Upper lobe of left lung (tissue), 6 donors: Measurements from ENCODE around the gene FGD2. TPM values are rescaled to one million over a fixed set of nuclear protein-coding genes. Genes with fewer than 3 reads are reported as not detected.
A peak's percentile ranks its signal among the peaks of the same experiment; 100 is the strongest.

ENCODE experiments used
- ATAC-seq, 2 donors: fragments of 200-7000 bp; cut with Tn5 transposase; one replicate each; pipeline ENCODE4 v1.9.1; 2022; ENCODE audit warnings: mild to moderate bottlenecking in 2 of 2, moderate library complexity in 2 of 2; ENCODE audit not compliant: low FRiP score in 2 of 2
- DNase-seq, 2 donors: peaks; one replicate each; pipeline ENCODE4 v3.0.0-alpha.2; 2019 to 2020
- H3K27ac ChIP-seq, 4 donors: fragments of 200-600 bp; sonication (generic); one replicate each; pipeline ENCODE4 v1.5.1; 2016 to 2019
- H3K27me3 ChIP-seq, 4 donors: fragments of 200-600 bp; sonication (generic); one replicate each; pipeline ENCODE4 v1.5.1; 2017 to 2019
- H3K36me3 ChIP-seq, 4 donors: fragments of 200-600 bp; sonication (generic); one replicate each; pipeline ENCODE4 v1.5.1; 2016 to 2019
- H3K4me1 ChIP-seq, 4 donors: fragments of 200-600 bp; sonication (generic); one replicate each; pipeline ENCODE4 v1.5.1; 2018 to 2019
- H3K4me3 ChIP-seq, 4 donors: fragments of 200-600 bp; sonication (generic); one replicate each; pipeline ENCODE4 v1.5.1; 2017 to 2019; ENCODE audit warnings: mild to moderate bottlenecking in 2 of 4, moderate library complexity in 1 of 4
- H3K9me3 ChIP-seq, 4 donors: fragments of 200-600 bp; sonication (generic); one replicate each; pipeline ENCODE4 v1.5.1; 2018 to 2019
- CTCF ChIP-seq, 6 experiments: fragments of 450-650 bp in 4 of 6; fragments of 200-600 bp in 2 of 6; sonication (generic) in 2 of 6; IDR thresholded peaks; one replicate each; pipeline ENCODE4 v1.5.1; 2016 to 2019; ENCODE audit warnings: antibody characterized with exemption in 6 of 6
- EP300 ChIP-seq, 4 donors: sonication (generic); formaldehyde crosslinking; IDR thresholded peaks; one replicate each; pipeline ENCODE4 v1.5.1; 2017; ENCODE audit warnings: antibody characterized with exemption in 4 of 4, control low read depth in 2 of 4
- POLR2A ChIP-seq, 4 donors: fragments of 450-650 bp; IDR thresholded peaks; one replicate each; pipeline ENCODE4 v1.5.1; 2016 to 2017; ENCODE audit warnings: antibody characterized with exemption in 4 of 4, mild to moderate bottlenecking in 2 of 4
- POLR2AphosphoS5 ChIP-seq, 2 donors: sonication (generic); formaldehyde crosslinking; IDR thresholded peaks; one replicate each; pipeline ENCODE4 v1.5.1; 2017; ENCODE audit warnings: antibody characterized with exemption in 2 of 2
- WGBS, 2 donors: methylation state at CpG; one replicate each; pipeline ENCODE4 v1.1.5; 2017 to 2018; 5-methylcytosine and 5-hydroxymethylcytosine counted together
- total RNA-seq, 6 donors: library from RNA; depleted of rRNA in 4 of 6; stranded (reverse); fragments of >200 nt in 4 of 6; gene quantifications; one replicate each; pipeline versions ENCODE4 v1.1.0 to v1.2.1, GENCODE V29; 2016 to 2021
- donor health status: DM: no; HTN: no; CAD: no; lungs with moderate emphysema.
- donor health status: DM: no; HTN: yes; CAD: no; lungs with severe emphysema.

The FGD2 gene
- total RNA-seq, 6 donors from 2014 or later = 50.8 to 204 (median 92.3) TPM

GRCh38 chr6:36970892-36971842, 34.3 kb upstream of the FGD2 start:
- no peak for DNase-seq
- H3K27ac ChIP-seq = peak overlapping the region in 3 of 4 donors; percentile 55 to 72 (median 67)
- H3K4me3 ChIP-seq = no peak overlapping the region
- peaks cover 74 to 97% (median 93%) of the 10 kb centered on the region in 4 donors for H3K36me3 ChIP-seq
- peaks cover 0 to 35% (median 6%) of the 10 kb centered on the region in 4 donors for H3K4me1 ChIP-seq
- TF ChIP-seq POLR2AphosphoS5 (IDR thresholded peaks at IDR 0.05) (no peak), POLR2A (IDR thresholded peaks at IDR 0.05) (no peak), CTCF (IDR thresholded peaks at IDR 0.05) (no peak), EP300 (IDR thresholded peaks at IDR 0.05) (no peak)
- ATAC-seq = no peak
- no peaks in the 10 kb centered on the region for H3K9me3 ChIP-seq
- 78 to 87% methylated on average over 13 to 17 of the region's 17 CpGs for WGBS, 2 donors
- no peaks in the 10 kb centered on the region for H3K27me3 ChIP-seq

GRCh38 chr6:36971921-36972673, 33.4 kb upstream of the FGD2 start:
- no peak for ATAC-seq
- Histone ChIP-seq H3K27ac (peak overlapping the region in 3 of 4 donors; percentile 55 to 72 (median 67)), H3K27me3 (no peaks in the 10 kb centered on the region), H3K4me3 (no peak overlapping the region), H3K36me3 (peaks cover 83 to 100% (median 97%) of the 10 kb centered on the region in 4 donors), H3K9me3 (no peaks in the 10 kb centered on the region), H3K4me1 (peaks cover 0 to 35% (median 6%) of the 10 kb centered on the region in 4 donors)
- DNase-seq = no peak
- TF ChIP-seq POLR2AphosphoS5 (IDR thresholded peaks at IDR 0.05) = no peak
- TF ChIP-seq CTCF (IDR thresholded peaks at IDR 0.05) = no peak
- no peak for TF ChIP-seq EP300 (IDR thresholded peaks at IDR 0.05)
- no peak for TF ChIP-seq POLR2A (IDR thresholded peaks at IDR 0.05)
- WGBS, 2 donors = 64 to 73% methylated on average over 11 to 14 of the region's 14 CpGs

GRCh38 chr6:36973190-36973589, 32.3 kb upstream of the FGD2 start:
- WGBS, 2 donors = 87 to 89% methylated on average over 1 of the region's 1 CpG
- Histone ChIP-seq H3K27me3 (no peaks in the 10 kb centered on the region), H3K36me3 (peaks cover 85 to 100% (median 99%) of the 10 kb centered on the region in 4 donors), H3K27ac (no peak overlapping the region), H3K9me3 (no peaks in the 10 kb centered on the region), H3K4me1 (peaks cover 0 to 28% (median 6%) of the 10 kb centered on the region in 4 donors), H3K4me3 (no peak overlapping the region)
- no peak for DNase-seq
- ATAC-seq = no peak
- TF ChIP-seq CTCF (IDR thresholded peaks at IDR 0.05) (no peak), EP300 (IDR thresholded peaks at IDR 0.05) (no peak), POLR2A (IDR thresholded peaks at IDR 0.05) (no peak), POLR2AphosphoS5 (IDR thresholded peaks at IDR 0.05) (no peak)

- no peak for ATAC-seq
- Histone ChIP-seq H3K27me3 (no peaks in the 10 kb centered on the region), H3K4me3 (no peak overlapping the region), H3K27ac (no peak overlapping the region), H3K9me3 (no peaks in the 10 kb centered on the region), H3K36me3 (peaks cover 83 to 100% (median 99%) of the 10 kb centered on the region in 4 donors), H3K4me1 (peaks cover 0 to 23% (median 6%) of the 10 kb centered on the region in 4 donors)
- WGBS, 2 donors = 74 to 97% methylated on average over 4 of the region's 4 CpGs
- DNase-seq = no peak
- TF ChIP-seq CTCF (IDR thresholded peaks at IDR 0.05) = no peak
- TF ChIP-seq EP300 (IDR thresholded peaks at IDR 0.05) = no peak
- TF ChIP-seq POLR2A (IDR thresholded peaks at IDR 0.05) = no peak
- no peak for TF ChIP-seq POLR2AphosphoS5 (IDR thresholded peaks at IDR 0.05)
Observed at GRCh38 chr6:36973647-36974046, 31.8 kb upstream of the FGD2 start.
